Measurements from ENCODE around the gene FBXO38.

GRCh38 chr5:148384380-148384737 lies 601 bp downstream of the FBXO38 start:
- TF ChIP-seq, protein P1, sequence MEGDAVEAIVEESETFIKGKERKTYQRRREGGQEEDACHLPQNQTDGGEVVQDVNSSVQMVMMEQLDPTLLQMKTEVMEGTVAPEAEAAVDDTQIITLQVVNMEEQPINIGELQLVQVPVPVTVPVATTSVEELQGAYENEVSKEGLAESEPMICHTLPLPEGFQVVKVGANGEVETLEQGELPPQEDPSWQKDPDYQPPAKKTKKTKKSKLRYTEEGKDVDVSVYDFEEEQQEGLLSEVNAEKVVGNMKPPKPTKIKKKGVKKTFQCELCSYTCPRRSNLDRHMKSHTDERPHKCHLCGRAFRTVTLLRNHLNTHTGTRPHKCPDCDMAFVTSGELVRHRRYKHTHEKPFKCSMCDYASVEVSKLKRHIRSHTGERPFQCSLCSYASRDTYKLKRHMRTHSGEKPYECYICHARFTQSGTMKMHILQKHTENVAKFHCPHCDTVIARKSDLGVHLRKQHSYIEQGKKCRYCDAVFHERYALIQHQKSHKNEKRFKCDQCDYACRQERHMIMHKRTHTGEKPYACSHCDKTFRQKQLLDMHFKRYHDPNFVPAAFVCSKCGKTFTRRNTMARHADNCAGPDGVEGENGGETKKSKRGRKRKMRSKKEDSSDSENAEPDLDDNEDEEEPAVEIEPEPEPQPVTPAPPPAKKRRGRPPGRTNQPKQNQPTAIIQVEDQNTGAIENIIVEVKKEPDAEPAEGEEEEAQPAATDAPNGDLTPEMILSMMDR (IDR thresholded peaks at IDR 0.05) = no peak
- peak; percentile 45; the same call in 1 of the 2 replicates for TF ChIP-seq TCF7L2 (IDR thresholded peaks at IDR 0.05; ENCODE audit: low read depth, low read length)
- TF ChIP-seq SIN3A (IDR thresholded peaks at IDR 0.05; ENCODE audit: borderline replicate concordance, insufficient read depth, low read depth, low read length) = no peak

Measured in Panc1 (cell line).